Tibial nerve (tissue), 4 donors: Measurements from ENCODE around the gene CDC16. TPM values are rescaled to one million over a fixed set of nuclear protein-coding genes. Genes with fewer than 3 reads are reported as not detected.
"Not testable (repeated sequence)": the region's sequence is repeated elsewhere in the genome, so short reads cannot be mapped to it uniquely, and the experiment has no call there.

ENCODE experiments used
- DNase-seq, 2 donors: peaks; one replicate each; pipeline ENCODE4 v3.0.0-alpha.2; 2019; ENCODE audit warnings: low spot score in 2 of 2
- H3K27ac ChIP-seq, 4 donors: fragments of 200-600 bp; sonication (generic) in 3 of 4; one replicate each; pipeline ENCODE4 v1.5.1; 2017 to 2019; ENCODE audit warnings: mild to moderate bottlenecking in 1 of 4
- H3K27me3 ChIP-seq, 2 donors: fragments of 200-600 bp; sonication (generic) in 1 of 2; one replicate each; pipeline versions ENCODE4 v1.5.1 to v1.6.0; 2017 to 2019
- H3K36me3 ChIP-seq, 3 donors: fragments of 200-600 bp; sonication (generic); one replicate each; pipeline ENCODE4 v1.5.1; 2018 to 2019
- H3K4me1 ChIP-seq, 4 donors: fragments of 200-600 bp; sonication (generic) in 3 of 4; one replicate each; pipeline ENCODE4 v1.5.1; 2017 to 2019
- H3K4me3 ChIP-seq, 4 donors: fragments of 200-600 bp; sonication (generic) in 3 of 4; one replicate each; pipeline ENCODE4 v1.5.1; 2017 to 2019; ENCODE audit warnings: mild to moderate bottlenecking in 1 of 4, moderate library complexity in 1 of 4
- H3K9me3 ChIP-seq, 4 donors: fragments of 200-600 bp; sonication (generic) in 3 of 4; one replicate each; pipeline ENCODE4 v1.5.1; 2017 to 2019
- EP300 ChIP-seq, 2 donors: sonication (generic); formaldehyde crosslinking; IDR thresholded peaks; one replicate each; pipeline ENCODE4 v1.6.1; 2017; ENCODE audit warnings: antibody characterized with exemption in 2 of 2, mild to moderate bottlenecking in 1 of 2
- POLR2A ChIP-seq, 2 donors: fragments of 450-650 bp; IDR thresholded peaks; one replicate each; pipeline ENCODE4 v1.6.1; 2017; ENCODE audit warnings: antibody characterized with exemption in 2 of 2, mild to moderate bottlenecking in 2 of 2, moderate library complexity in 2 of 2
- WGBS, 2 donors: methylation state at CpG; one replicate each; pipeline ENCODE4 v1.1.5; 2018; 5-methylcytosine and 5-hydroxymethylcytosine counted together
- total RNA-seq, 4 donors: library from RNA; depleted of rRNA; stranded (reverse); fragments of >200 nt; gene quantifications; one replicate each; pipeline ENCODE4 v1.1.0, GENCODE V29; 2016
- TF ChIP-seq, protein P1 (sequence below), 5 experiments: fragments of 200-600 bp in 3 of 5; fragments of 450-650 bp in 2 of 5; sonication (generic) in 3 of 5; IDR thresholded peaks; one replicate each; pipeline ENCODE4 v1.5.1; 2016 to 2019; ENCODE audit warnings: antibody characterized with exemption in 5 of 5, mild to moderate bottlenecking in 3 of 5, moderate library complexity in 2 of 5

The CDC16 gene
- total RNA-seq, 4 donors from 2014 or later: 43.9 to 87.0 (median 70.2) TPM

DNA sequence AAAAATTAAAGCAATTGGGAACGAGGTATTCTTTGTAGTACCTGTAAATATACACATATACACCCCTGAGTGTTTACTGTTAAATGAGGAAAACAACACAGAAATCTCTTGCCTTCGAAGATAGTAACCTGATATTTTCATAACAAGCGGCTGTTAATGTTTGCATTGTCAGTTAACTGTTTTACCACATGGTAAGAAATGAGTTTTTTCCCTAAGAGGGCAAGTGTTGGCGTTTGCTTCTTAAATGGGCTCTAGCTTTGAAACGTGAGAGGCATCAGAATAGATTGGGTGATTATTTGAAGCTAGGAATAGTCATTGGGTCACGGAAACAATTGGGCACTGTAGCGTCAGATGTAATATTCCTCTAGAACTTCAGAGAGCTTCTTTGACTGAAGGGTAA is 24.7 kb downstream of the CDC16 start:
- no peak overlapping the region for H3K4me3 ChIP-seq
- no peaks in the 10 kb centered on the region for H3K4me1 ChIP-seq
- DNase-seq: no peak
- H3K27me3 ChIP-seq: no peaks in the 10 kb centered on the region
- peaks cover 2 to 96% (median 43%) of the 10 kb centered on the region in 3 donors for H3K36me3 ChIP-seq
- H3K27ac ChIP-seq: no peak overlapping the region
- WGBS, 2 donors: 77 to 79% methylated on average over 7 of the region's 7 CpGs
- TF ChIP-seq, protein P1, sequence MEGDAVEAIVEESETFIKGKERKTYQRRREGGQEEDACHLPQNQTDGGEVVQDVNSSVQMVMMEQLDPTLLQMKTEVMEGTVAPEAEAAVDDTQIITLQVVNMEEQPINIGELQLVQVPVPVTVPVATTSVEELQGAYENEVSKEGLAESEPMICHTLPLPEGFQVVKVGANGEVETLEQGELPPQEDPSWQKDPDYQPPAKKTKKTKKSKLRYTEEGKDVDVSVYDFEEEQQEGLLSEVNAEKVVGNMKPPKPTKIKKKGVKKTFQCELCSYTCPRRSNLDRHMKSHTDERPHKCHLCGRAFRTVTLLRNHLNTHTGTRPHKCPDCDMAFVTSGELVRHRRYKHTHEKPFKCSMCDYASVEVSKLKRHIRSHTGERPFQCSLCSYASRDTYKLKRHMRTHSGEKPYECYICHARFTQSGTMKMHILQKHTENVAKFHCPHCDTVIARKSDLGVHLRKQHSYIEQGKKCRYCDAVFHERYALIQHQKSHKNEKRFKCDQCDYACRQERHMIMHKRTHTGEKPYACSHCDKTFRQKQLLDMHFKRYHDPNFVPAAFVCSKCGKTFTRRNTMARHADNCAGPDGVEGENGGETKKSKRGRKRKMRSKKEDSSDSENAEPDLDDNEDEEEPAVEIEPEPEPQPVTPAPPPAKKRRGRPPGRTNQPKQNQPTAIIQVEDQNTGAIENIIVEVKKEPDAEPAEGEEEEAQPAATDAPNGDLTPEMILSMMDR (IDR thresholded peaks at IDR 0.05): no peak
- TF ChIP-seq POLR2A (IDR thresholded peaks at IDR 0.05): no peak
- TF ChIP-seq EP300 (IDR thresholded peaks at IDR 0.05): no peak
- H3K9me3 ChIP-seq: no peaks in the 10 kb centered on the region

DNA sequence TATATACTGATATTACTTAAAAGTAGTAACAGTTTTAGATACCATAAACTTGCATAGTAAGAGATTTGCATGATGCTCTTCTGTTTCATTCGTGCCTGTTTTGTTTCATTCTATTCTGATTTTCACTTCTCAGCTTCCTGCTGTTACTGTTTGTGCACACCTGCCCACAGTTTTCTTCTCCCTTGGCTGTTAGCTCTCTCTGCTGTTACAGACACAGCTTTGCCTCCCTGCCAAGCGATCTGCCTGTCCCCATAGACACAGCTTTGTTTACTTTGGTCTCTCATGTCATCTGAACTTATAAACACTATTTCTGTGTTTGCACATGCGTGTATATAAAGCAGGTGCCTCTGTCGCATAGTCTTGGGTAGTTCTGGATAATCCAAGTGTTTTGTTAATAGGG is 25.3 kb downstream of the CDC16 start:
- WGBS, 2 donors: 74 to 78% methylated on average over 4 of the region's 4 CpGs
- Histone ChIP-seq H3K27me3 (no peaks in the 10 kb centered on the region), H3K4me3 (no peak overlapping the region), H3K9me3 (no peaks in the 10 kb centered on the region), H3K4me1 (no peaks in the 10 kb centered on the region), H3K27ac (no peak overlapping the region), H3K36me3 (peaks cover 2 to 96% (median 45%) of the 10 kb centered on the region in 3 donors)
- no peak for DNase-seq
- TF ChIP-seq EP300 (IDR thresholded peaks at IDR 0.05) (no peak), POLR2A (IDR thresholded peaks at IDR 0.05) (no peak)
- TF ChIP-seq, protein P1 (IDR thresholded peaks at IDR 0.05): no peak

DNA sequence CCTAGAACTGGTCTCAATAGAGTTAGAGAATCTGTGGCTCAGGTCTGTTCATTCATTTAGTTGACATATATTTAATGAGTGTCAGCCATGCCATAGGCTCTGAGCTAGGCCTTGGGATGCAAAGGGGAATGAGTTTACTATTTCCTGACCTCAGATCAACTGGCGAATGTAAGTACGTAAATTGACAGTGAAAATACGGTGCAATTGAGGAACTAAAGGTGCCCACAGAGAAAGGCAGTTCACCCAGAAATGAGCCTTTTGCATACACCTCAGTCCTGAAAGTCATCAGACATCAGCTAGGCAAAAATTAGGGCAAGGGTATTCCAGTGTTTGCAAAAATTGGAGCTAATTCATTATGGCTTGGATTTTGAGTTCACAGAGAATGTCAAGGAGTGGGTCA is 26.1 kb downstream of the CDC16 start:
- Histone ChIP-seq H3K9me3 (no peaks in the 10 kb centered on the region), H3K27ac (no peak overlapping the region), H3K4me1 (no peaks in the 10 kb centered on the region), H3K4me3 (no peak overlapping the region), H3K27me3 (no peaks in the 10 kb centered on the region), H3K36me3 (peaks cover 2 to 96% (median 39%) of the 10 kb centered on the region in 3 donors)
- whole genome bisulfite sequencing, 2 donors: 83 to 87% methylated on average over 3 of the region's 3 CpGs
- TF ChIP-seq, protein P1 (IDR thresholded peaks at IDR 0.05): no peak
- TF ChIP-seq POLR2A (IDR thresholded peaks at IDR 0.05) (no peak), EP300 (IDR thresholded peaks at IDR 0.05) (no peak)
- no peak for DNase-seq

DNA sequence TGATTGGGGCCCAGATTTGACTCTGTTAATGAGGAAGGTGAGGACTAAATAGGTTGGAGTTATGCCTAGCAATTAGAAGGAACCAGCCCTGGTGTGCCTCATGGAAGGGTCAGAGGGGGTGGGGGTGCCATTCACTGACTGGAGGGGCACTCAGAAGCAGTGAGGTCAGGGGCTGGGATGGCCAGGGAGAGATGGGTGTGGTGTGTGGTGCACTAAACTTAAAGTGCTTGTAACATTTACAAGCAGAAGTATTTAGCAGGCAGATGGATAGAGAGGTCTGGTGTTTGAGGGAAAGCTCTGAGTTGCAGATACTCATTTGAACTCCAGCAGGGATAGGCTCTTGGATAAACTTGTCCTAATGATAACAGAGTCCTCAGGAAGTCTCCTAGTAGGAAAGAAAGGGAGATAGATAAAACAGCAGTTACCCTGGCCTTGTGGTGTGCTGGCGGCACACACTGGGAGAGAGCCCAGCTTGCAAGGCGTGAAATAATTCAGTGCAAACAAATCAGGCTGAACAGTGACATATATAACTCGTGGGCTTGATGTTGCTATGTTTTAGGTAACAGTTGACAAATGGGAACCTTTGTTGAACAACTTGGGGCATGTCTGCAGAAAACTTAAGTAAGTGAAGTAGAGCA is 26.8 kb downstream of the CDC16 start:
- TF ChIP-seq, protein P1 (IDR thresholded peaks at IDR 0.05): no peak
- TF ChIP-seq POLR2A (IDR thresholded peaks at IDR 0.05) (no peak), EP300 (IDR thresholded peaks at IDR 0.05) (no peak)
- 64 to 65% methylated on average over 3 of the region's 3 CpGs for WGBS, 2 donors

DNA sequence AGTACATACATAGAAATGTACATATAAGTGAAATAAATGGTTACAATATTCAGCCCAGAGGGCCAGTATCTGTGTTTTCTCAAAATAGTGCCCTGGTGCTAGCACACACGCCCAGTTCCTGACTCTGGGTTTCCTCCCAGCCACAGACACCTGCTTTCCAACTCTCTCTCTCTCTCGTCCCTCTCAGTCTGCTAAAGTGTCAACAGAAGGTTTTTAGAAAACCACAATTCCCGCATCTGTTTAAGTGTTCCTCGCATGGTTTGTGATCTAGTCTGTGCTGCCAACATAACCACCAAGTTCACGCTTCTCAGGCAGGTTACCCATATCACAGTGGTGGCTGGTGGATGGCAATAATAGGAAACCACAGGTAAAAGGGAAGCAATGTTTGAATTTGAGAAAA is 28.9 kb downstream of the CDC16 start:
- H3K9me3 ChIP-seq: no peaks in the 10 kb centered on the region
- no peaks in the 10 kb centered on the region for H3K4me1 ChIP-seq
- no peak overlapping the region for H3K27ac ChIP-seq
- no peak overlapping the region for H3K4me3 ChIP-seq
- H3K27me3 ChIP-seq: no peaks in the 10 kb centered on the region
- WGBS, 2 donors: 79 to 80% methylated on average over 5 of the region's 5 CpGs
- DNase-seq: no peak
- TF ChIP-seq POLR2A (IDR thresholded peaks at IDR 0.05): no peak
- TF ChIP-seq, protein P1 (IDR thresholded peaks at IDR 0.05): no peak
- TF ChIP-seq EP300 (IDR thresholded peaks at IDR 0.05): no peak
- peaks cover 2 to 96% (median 21%) of the 10 kb centered on the region in 3 donors for H3K36me3 ChIP-seq

More for the DNA sequence above, 26.8 kb downstream of the CDC16 start:
- no peaks in the 10 kb centered on the region for H3K4me1 ChIP-seq
- H3K27me3 ChIP-seq: no peaks in the 10 kb centered on the region
- no peak overlapping the region for H3K27ac ChIP-seq
- no peak for DNase-seq
- no peak overlapping the region for H3K4me3 ChIP-seq
- no peaks in the 10 kb centered on the region for H3K9me3 ChIP-seq
- peaks cover 2 to 96% (median 34%) of the 10 kb centered on the region in 3 donors for H3K36me3 ChIP-seq

DNA sequence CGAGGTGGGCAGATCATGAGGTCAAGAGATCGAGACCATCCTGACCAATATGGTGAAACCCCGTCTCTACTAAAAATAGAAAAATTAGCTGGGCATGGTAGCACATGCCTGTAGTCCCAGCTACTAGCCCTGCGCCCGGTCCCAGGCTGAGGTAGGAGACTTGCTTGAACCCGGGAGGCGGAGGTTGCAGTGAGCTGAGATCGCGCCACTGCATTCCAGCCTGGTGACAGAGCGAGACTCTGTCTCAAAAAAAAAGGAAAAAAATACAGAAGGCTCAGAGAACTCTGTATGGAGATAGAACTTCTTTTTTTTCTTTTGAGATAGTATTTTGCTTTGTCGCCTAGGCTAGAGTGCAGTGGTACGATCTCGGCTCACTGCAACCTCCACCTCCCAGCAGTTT is 29.6 kb downstream of the CDC16 start:
- H3K4me3 ChIP-seq, H3K9me3 ChIP-seq, H3K4me1 ChIP-seq, DNase-seq, H3K27me3 ChIP-seq, H3K27ac ChIP-seq: not testable (repeated sequence)
- H3K36me3 ChIP-seq: peaks cover 2 to 96% (median 18%) of the 10 kb centered on the region in 3 donors
- 96 to 97% methylated on average over 13 of the region's 13 CpGs for WGBS, 2 donors
